ENCODE measurements around the gene RCC1.
"Not testable (repeated sequence)": the region's sequence is repeated elsewhere in the genome, so short reads cannot be mapped to it uniquely, and the experiment has no call there.

The RCC1 gene

DNA sequence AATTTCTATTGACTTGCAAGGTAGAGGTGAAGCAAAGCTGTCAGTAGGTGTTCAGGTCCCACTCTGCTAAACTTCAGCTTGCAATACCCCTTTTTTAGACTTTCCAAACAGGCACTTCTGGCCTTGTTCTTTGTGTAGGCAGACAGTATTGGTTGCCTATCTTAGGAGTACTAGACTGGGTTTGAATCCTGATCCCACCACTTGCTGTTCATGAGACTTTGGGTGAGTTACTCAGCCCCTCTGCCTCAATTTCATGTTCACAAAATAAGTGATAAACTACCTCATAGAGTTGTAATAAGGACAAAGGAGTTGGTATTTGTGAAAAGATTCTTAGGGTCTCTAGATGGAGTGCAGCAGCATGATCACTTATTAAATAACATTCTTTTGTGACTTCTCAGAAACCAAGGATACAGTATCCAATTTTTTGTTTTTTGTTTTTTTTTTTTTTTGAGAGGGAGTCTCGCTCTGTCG, 5.2 kb downstream of the RCC1 start:
- DNase-seq (ENCODE audit: low read depth), result no peak

DNA sequence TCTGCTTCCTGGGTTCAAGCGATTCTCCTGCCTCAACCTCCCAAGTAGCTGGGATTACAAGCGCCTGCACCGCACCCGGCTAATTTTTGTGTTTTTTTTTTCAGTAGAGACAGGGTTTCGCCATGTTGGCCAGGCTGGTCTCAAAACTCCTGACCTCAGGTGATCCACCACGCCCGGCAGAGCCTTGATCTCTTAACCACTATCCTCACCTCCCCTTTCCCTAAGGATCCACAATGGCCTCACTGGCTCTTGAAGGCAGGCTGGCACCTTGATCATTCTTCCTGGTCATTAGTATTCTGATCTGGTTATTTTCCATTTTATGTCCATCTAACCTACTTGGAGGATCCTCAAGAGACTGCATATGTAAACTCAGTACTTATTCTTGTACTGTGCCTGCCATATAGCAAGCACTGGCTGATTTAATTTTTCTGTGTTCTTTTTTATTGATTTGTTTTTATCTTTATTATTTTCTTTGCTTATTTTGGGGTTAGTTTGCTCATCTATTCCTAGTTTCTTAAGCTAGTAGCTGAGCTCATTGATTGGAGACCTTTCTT, 6.3 kb downstream of the RCC1 start:
- DNase-seq (ENCODE audit: low read depth), result no peak

DNA sequence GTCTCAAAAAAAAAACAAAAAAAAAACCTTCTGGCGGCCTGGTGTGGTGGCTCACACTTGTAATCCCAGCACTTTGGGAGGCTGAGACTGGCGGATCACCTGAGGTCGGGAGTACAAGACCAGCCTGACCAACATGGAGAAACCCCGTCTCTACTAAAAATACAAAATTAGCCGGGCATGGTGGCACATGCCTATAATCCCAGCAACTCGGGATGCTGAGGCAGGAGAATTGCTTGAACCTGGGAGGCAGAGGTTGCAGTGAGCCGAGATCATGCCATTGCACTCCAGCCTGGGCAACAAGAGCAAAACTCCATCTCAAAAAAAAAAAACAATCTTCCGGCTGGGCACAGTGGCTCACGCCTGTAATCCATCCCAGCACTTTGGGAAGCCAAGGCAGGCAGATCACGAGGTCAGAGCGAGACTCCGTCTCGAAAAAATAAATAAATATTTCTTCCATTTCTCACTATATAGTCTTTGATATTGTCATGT, 8.6 kb downstream of the RCC1 start:
- not testable (repeated sequence) for DNase-seq (ENCODE audit: low read depth)

DNA sequence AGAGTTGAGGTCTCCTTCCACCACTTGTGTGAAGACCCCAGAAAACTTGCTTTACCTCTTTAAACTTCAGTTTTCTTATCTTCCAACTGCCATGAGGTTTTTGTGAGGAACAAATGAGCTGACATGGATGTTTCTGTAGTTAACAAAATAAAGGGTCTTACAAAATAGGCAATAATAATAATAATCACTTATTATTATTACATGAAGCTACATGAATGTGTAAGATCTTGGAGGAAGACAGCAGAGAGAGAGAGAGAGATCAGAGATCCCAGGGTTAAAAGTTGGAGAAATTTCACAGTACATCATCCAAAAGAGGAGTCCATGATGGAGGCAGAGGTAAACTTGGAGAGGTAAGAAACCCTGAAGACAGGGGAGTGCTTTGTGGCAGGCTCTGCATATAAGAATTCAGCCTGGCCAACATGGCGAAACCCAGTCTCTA, 10.7 kb downstream of the RCC1 start:
- DNase-seq (ENCODE audit: low read depth), result no peak

DNA sequence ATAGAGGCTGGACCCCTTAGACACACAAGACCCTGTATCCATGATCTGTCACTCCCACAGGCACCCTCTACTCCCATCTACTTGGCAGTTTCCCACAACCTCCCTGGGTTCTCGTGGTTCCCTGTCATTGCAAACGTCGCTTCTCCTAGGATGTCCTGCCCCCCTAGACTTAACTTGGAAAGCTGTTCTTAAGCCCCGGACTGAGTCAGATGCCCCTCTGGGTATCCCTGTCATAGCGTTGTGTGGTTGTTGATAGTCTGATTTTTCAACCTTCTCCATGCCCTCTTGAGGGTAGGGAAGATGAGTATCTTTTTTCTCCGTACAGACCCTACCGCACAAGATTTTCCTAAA, 11.8 kb downstream of the RCC1 start:
- no peak for DNase-seq (ENCODE audit: low read depth)

DNA sequence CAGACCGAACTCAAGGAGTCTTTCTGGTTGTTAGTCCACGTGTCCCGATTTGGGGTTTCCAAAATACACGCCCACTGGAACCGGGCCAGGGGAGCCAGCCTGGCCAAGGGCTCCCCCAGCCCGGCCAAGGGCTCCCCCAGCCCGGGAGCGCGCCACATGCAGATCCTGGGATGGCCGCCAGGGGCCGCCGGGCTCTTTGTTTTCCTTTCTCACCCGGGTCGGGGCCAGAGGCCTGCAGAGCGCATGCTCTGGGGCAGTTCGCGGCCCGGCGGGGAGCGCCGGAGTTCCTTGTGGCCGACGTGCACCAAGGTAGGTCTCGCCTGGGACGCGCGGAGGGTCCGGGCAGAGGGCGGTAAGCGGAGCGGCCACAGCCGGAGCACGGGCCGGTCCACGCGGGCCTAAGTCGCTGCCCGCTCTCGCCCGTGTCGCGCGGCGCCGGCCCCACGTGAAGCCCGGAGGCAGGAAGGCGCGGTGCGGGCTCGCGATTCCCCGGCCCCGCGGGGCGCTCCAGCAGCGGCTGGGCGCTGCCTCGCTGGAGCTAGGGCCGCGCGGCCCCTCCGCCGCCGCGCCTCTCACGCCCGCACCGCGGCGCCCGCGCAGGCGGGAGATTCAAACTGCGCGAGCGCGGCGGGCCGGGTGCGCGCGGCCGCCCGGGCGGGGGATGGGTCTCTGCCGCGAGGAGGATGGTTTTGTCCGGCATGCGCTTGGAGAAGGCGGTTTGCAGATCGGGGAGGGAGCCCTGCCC, 12.3 kb downstream of the RCC1 start:
- DNase-seq (ENCODE audit: low read depth), result peak; percentile 84

DNA sequence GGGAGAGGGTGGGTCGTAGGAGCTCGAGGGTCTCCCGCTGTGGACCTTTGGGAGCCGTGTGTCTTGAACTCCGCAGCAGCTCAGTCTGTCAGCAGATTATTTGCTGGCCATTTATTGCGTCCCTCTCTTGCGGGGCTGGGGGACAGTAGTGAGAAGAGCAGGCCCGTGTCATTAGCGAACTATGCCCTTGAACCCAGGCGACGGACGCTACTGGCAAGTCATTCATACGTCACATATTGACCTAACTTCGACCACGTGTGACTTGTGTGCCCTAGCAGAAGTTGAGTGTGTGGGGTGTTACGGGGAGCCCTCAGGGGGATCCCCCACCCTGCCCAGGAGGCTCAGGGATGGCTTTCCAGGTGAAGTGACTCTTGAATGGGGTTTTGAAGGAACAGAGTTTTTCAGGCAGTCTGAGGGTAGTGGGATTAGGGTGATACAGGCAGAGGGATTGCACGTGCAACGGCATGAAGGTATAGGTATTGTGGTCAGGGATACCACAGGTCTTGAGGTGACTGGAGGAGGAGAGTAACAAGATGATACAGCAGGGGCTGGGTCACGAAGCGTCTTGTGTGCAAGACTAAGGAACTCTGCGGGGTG, 13.0 kb downstream of the RCC1 start:
- DNase-seq (ENCODE audit: low read depth), result no peak

DNA sequence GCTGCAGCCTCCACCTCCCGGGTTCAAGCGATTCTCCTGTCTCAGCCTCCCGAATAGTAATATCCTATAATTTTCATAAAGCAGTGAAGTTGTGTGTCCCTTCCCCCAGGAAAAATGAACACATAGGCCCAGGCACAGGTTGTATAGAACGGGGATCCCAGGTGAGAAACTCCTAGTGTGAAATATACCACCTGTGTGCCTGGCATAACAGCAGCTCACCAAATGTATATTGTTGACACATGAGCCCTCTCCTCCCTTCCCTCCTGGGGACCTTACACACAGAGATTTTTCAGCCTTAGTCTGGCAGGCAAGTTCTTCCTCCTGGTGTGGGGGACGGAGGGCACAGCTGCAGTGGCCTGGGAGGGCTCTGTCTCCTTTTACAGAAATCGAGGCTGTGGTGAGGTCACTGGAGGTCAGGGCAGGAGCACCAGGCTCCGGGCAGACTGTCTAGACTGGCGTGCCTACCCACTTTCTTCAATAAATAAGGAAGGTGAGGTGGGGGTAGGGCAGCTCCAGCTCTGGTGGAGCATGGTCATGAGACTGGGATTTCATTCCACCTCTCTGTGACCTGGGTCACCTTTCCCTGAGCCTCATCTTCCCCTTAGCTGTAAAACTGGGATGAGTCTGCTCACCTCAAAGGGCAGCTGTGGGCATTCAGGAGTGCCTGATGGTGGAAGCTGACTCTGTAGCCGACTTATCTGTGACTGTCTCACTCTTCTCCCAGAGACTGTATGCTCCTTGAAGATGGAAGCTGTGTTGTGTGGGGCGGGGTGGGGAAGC, 14.3 kb downstream of the RCC1 start:
- DNase-seq (ENCODE audit: low read depth), result no peak

DNA sequence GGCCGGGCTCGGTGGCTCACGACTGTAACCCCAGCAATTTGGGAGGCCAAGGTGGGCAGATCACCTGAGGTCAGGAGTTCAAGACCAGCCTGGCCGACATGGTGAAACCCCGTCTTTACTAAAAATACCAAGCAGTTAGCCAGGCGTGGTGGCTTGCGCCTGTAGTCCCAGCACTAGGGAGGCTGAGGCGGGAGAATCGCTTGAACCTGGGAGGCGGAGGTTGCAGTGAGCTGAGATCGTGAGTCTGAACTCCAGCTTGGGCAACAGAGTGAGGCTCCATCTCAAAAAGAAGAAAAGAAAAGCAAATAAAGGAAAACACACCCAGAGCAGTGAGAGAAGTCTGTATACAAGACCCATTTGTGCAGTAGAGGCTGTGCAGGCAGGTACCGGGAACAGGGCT, 15.0 kb downstream of the RCC1 start:
- DNase-seq (ENCODE audit: low read depth), result not testable (repeated sequence)

DNA sequence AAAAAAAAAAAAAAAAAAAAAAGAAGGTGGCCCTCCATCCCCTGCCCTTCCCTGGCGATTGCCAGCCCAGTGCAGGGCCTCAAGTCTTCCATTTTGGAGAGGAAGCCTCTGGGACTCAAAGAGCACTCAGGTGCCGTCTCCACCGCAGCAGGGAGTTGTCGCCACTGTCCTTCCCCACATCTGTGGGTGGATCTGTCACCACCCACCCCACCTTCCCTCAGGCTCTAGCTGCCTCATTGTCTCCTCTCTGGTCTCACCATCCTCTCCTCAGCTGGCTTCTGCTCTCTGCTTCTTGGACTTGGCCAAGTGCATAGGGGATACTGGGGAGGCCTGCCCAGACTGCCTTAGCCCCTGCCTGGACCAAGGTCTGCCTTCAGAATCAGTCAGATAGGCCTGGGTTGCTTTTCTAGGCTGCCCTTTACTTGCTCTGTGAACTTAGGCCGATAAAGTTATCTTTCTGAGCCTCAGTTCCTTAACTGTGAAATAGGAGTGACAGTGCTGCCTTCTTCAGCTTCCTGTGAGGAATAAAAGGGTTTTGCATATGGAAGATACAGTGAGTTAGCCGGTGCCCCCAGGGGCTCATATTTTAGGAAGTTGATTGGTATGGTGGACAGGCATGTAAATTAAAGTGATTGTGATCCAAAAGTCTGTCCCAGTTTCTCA, 15.8 kb downstream of the RCC1 start:
- DNase-seq (ENCODE audit: low read depth), result no peak

DNA sequence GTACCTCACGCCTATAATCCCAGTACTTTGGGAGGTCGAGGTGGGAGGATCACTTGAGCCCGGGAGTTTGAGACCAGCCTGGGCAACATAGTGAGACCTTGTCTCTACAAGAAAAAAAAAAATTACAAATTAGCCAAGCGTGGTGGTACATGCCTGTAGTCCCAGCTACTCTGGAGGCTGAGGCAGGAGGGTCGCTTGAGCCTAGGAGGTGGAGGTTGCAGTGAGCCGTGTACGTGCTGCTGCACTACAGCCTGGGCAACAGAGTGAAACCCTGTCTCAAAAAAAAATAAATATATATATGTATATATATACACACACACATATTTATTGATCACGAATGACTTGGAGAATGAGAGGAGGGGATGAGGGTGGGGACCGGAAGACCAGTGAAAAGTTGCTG, 16.7 kb downstream of the RCC1 start:
- not testable (repeated sequence) for DNase-seq (ENCODE audit: low read depth)

DNA sequence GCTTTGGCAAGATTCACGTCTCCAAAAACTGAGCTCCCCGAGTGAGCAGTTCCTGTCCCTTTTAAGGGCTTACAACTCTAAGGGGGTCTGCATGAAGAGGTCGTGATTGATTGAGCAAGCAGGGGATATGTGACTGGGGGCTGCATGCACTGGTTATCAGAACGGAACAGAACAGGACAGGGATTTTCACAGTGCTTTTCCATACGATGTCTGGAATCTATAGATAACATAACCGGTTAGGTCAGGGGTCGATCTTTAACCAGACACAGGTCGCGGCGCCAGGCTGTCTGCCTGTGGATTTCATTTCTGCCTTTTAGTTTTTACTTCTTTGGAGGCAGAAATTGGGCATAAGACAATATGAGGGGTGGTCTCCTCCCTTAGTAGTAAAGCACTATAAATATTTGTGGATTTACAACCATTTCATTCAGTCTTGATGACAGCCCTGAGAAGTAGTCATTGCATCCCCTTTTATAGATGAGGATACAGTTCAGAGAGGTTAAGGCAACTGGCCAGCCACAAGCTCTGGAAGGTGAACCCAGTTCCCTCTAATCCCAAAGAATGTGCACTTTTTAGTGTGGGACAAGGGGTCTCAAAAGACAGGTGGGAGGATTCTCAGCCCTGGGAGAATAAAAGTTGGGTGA, 19.3 kb downstream of the RCC1 start:
- DNase-seq (ENCODE audit: low read depth), result not testable (repeated sequence)

DNA sequence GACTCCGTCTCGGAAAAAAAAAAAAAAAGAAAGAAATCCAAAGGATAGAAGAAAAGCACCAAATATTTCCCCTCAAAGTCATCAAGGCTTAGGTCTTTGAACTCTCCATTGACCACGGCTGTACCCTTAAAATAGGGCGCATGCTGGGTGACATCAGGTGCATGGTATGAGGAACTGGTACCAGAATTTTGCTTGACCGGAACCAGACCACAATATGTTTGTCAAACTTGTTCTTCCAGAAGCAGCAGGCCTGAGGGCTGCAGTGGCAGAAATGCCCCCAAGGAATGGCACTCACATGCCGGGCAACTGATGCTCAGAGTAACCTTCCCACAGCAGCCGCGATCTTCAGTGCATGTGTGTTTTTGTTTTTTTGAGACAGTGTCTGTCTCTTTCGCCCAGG, 21.0 kb downstream of the RCC1 start:
- DNase-seq (ENCODE audit: low read depth), result no peak

DNA sequence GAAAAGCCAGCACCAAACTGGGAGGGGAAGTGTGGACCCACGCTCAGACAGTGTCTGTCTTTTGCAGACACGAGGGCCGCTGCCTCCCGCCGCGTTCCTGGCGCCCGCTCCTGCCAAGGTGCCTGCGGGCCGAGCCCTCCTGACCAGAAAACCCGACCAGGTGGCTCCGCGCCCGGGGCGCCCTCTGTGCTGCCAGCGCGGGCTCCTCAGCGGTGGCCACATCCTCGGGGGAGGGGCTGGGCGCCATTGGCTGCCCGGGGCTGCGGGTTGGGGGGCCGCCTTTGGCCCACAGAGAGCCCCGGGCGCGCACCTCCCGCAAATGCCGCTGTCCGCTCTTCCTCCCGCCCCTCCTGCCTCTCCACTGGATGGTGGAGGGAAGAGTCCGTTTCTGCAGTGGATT, 24.6 kb downstream of the RCC1 start:
- DNase-seq (ENCODE audit: low read depth), result no peak

DNA sequence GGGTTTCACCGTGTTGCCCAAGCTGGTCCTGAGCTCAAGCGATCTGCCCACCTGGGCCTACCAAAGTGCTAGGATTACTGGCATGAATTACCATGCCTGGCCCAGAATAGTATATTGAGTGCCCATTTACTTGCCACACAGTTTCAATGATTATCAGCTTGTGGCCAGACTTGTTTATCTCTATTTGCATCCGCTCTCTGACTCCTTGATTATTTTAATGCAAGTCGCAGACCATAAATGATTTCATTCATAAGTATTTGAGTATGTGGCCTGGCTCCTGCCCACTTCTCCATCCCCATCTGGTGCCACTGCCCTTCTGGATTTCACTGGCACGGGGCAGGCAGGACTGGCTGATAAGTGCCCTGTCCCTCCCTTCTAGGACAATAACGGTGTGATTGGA, 28.8 kb downstream of the RCC1 start:
- no peak for DNase-seq (ENCODE audit: low read depth)

DNA sequence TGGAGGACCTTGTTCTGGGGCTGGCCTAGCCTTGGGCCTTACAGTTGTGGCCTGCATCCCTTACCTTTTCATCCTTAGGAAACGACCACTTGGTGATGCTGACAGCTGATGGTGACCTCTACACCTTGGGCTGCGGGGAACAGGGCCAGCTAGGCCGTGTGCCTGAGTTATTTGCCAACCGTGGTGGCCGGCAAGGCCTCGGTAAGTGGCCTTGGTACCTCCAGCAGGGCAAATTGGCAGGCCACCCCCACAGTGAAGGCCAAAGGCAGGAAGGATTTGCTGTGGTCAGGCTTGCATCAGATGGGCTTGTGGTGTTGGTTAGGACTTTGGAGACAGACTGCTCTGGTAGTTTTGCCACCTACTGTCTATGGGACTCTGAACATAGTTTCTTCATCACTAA, 29.3 kb downstream of the RCC1 start:
- no peak for DNase-seq (ENCODE audit: low read depth)

DNA sequence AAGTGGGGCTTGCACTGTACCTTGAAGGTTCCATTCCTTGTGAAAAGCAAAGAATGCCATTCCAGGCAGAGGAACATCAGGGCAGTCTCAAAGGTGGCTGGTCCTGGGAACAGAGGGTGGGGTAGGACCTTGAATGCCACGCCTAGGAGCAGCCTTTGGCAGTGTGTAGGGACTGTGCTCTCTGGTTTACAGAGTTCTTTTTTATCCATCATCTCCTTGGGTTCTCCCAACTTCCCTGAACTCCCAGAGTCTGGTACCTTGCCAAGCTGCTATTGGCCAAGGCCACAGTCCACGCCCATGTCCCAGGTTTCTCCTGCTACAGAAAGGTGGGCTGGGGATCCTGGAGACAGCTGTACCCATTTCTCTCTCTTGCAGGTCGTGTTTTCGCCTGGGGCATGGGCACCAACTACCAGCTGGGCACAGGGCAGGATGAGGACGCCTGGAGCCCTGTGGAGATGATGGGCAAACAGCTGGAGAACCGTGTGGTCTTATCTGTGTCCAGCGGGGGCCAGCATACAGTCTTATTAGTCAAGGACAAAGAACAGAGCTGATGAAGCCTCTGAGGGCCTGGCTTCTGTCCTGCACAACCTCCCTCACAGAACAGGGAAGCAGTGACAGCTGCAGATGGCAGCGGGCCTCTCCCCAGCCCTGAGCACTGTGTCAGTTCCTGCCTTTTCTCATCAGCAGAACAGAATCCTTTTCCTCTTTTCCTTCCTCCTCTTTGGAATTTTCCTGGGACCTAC, 31.8 kb downstream of the RCC1 start:
- no peak for DNase-seq (ENCODE audit: low read depth)

DNA sequence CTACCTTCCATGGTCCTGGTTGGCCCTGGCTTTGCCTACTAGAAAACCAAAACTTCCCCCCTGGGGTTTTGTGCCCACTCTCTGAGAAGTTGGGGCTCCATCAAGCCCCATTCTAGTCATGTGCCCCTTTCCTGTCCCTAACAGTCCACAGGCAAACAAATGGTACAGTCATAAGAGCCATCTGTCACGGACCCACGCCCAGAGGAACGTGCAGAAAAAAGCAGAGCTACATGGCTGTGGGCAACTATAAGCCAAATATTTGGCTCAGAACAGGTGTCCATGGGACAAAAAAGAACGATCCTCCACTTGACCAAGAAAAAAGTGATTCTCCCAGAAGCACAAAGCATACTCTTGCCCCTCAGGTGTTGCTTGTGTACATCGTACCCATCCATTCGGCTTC, 32.4 kb downstream of the RCC1 start:
- no peak for DNase-seq (ENCODE audit: low read depth)

DNA sequence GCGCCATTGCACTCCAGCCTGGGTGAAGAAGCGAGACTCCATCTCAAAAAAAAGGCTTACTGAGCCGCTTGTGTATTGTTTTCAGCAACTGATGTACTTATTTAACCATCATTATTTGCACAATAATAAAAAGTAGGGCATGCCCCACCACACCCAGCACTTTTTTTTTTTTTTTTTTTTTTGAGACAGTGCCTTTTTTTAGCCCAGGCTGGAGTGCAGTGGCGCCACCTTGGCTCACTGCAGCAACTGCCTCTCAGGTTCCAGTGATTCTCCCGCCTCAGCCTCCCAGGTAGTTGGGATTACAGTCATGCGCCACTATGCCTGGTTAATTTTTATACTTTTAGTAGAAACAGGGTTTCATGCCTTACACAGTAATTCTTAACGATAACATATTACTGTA, 34.8 kb downstream of the RCC1 start:
- DNase-seq (ENCODE audit: low read depth), result no peak

DNA sequence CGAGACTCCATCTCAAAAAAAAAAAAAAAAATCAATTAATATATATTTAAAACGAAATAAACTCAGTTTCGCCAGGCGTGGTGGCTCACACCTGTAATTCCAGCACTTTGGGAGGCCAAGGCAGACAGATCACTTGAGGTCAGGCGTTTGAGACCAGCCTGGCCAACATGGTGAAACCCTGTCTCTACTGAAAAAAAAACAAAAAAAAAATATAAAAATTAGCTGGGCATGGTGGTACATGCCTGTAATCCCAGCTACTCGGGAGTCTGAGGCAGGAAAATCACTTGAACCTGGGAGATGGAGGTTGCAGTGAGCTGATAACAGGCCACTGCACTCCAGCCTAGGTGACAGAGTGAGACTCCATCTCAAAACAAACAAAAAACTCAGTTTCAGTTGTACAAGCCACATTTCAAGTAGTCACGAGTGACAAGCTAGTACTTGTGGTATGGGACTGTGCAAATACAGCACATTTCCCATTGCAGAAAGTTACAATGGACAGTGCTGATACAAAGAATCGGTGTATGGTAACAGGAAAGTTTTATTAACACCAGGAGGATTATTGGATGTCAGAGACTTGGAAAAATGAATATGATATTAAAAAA, 35.7 kb downstream of the RCC1 start:
- DNase-seq (ENCODE audit: low read depth), result not testable (repeated sequence)

DNA sequence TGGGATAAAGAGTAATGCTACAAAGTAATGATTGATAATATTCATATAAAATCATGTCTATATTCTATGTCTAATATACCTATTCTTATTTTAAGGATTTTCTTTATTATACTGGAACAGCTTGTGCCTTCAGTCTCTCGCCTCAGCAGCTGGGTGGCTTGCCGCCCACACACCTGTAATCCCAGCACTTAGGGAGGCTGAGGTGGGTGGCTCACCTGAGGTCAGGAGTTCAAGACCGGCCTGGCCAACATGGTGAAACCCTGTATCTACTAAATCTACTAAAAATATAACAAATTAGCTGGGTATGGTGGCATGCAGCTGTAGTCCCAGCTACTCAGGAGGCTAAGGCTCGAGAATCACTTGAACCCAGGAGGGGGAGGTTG, 39.4 kb downstream of the RCC1 start:
- DNase-seq (ENCODE audit: low read depth), result no peak

All from stimulated activated CD8-positive, alpha-beta memory T cell treated with anti-CD3 and anti-CD28 coated beads, Interleukin-15, amount 100 ng/mL, for 24 hours (primary cell).